ENCODE results near the gene UBFD1.

DNA sequence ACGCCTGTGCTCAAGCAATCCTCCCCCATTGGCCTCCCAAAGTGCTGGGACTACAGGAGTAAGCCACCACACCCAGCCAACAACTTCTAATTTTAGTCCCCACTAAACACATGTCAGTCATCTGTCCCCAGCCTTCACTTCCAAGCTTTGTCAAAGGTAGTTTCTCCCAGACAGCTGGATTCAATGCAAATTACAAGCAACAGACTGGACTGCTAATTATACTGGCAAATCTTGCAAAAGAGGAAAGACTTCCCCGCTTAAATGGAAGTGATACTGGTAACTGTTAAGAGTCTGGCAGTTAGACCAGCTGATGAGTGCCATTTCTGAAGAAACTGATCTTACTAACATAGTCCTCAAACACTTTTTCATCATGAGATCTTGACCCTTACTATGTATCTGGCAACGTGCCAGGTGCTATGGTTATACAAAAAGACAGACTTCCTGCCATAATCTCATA, 39.1 kb upstream of the UBFD1 start:
- TF ChIP-seq, protein P1, sequence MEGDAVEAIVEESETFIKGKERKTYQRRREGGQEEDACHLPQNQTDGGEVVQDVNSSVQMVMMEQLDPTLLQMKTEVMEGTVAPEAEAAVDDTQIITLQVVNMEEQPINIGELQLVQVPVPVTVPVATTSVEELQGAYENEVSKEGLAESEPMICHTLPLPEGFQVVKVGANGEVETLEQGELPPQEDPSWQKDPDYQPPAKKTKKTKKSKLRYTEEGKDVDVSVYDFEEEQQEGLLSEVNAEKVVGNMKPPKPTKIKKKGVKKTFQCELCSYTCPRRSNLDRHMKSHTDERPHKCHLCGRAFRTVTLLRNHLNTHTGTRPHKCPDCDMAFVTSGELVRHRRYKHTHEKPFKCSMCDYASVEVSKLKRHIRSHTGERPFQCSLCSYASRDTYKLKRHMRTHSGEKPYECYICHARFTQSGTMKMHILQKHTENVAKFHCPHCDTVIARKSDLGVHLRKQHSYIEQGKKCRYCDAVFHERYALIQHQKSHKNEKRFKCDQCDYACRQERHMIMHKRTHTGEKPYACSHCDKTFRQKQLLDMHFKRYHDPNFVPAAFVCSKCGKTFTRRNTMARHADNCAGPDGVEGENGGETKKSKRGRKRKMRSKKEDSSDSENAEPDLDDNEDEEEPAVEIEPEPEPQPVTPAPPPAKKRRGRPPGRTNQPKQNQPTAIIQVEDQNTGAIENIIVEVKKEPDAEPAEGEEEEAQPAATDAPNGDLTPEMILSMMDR (conservative IDR thresholded peaks at IDR 0.05), result no peak
- TF ChIP-seq EZH2 (IDR thresholded peaks at IDR 0.05; ENCODE audit: low read depth), result no peak

Measured in PC-9 (cell line).